ENCODE results near the gene NCAPH2.

- TF ChIP-seq CTCF (IDR thresholded peaks at IDR 0.05) = no peak
- TF ChIP-seq POLR2A (IDR thresholded peaks at IDR 0.05) = no peak
- no peak for TF ChIP-seq POLR2AphosphoS5 (IDR thresholded peaks at IDR 0.05)
Measured at GRCh38 chr22:50520826-50521453, 12.9 kb downstream of the NCAPH2 start.
